PC-9 (cell line): ENCODE data around the gene HEMK1. TPM values are rescaled to one million over a fixed set of nuclear protein-coding genes. Genes with fewer than 3 reads are reported as not detected.
A peak's percentile ranks its signal among the peaks of the same experiment; 100 is the strongest.

Source experiments
- BruUV-seq: library from RNA; stranded (reverse); fragments of 400-500 nt; replicated peaks from 2 replicates; lab custom pipeline; 2021; lab: Mats Ljungman, UMichigan
- CTCF ChIA-PET: fragments of 300-600 bp; sonication (Branson Sonifier 250); formaldehyde crosslinking; loops from one replicate; lab custom pipeline; 2022; ENCODE audit warnings: antibody characterized with exemption; lab: Charles Lee
- POLR2A ChIA-PET: fragments of 300-600 bp; sonication (Branson Sonifier 250); formaldehyde crosslinking; loops from one replicate; lab custom pipeline; 2022; ENCODE audit warnings: antibody characterized with exemption; ENCODE audit not compliant: unreplicated experiment; lab: Charles Lee
- DNase-seq, 2 experiments: peaks; one replicate each; pipeline versions ENCODE4 v3.0.0 to v3.0.0-alpha.2; 2015 to 2022; ENCODE audit warnings: mixed read lengths in 1 of 2
- H2AFZ ChIP-seq: fragments of 200-600 bp; sonication (generic); 2 replicates; pipeline ENCODE4 v1.8.1; 2017; ENCODE audit warnings: antibody characterized with exemption
- H3F3A ChIP-seq: fragments of 200-600 bp; sonication (generic); 2 replicates; pipeline ENCODE4 v1.8.1; 2017; ENCODE audit warnings: antibody characterized with exemption, mild to moderate bottlenecking, low read depth; ENCODE audit not compliant: insufficient read depth
- H3K27ac ChIP-seq: fragments of 200-600 bp; sonication (generic); 2 replicates; pipeline ENCODE4 v1.6.1; 2016; ENCODE audit warnings: mixed run types
- H3K27me3 ChIP-seq: fragments of 200-600 bp; sonication (generic); 2 replicates; pipeline ENCODE4 v1.6.1; 2016; ENCODE audit warnings: low read depth, mixed run types; ENCODE audit not compliant: insufficient read depth
- H3K36me3 ChIP-seq: fragments of 200-600 bp; sonication (generic); 2 replicates; pipeline ENCODE4 v1.6.1; 2016; ENCODE audit warnings: low read depth, mixed run types
- H3K4me1 ChIP-seq: fragments of 200-600 bp; sonication (generic); replicated peaks from 2 replicates; pipeline ENCODE4 v1.6.1; 2016; ENCODE audit warnings: mixed run types; ENCODE audit not compliant: insufficient read depth
- H3K4me2 ChIP-seq: fragments of 200-600 bp; sonication (generic); 2 replicates; pipeline ENCODE4 v1.6.1; 2017; ENCODE audit warnings: mixed run types
- H3K4me3 ChIP-seq: fragments of 200-600 bp; sonication (generic); 2 replicates; pipeline ENCODE4 v1.6.1; 2016; ENCODE audit warnings: mixed run types
- H3K79me2 ChIP-seq: fragments of 200-600 bp; sonication (generic); 2 replicates; pipeline ENCODE4 v1.6.1; 2017; ENCODE audit warnings: low read depth, mixed run types
- H3K9me2 ChIP-seq: fragments of 200-600 bp; sonication (generic); 2 replicates; pipeline ENCODE4 v1.8.1; 2017; ENCODE audit warnings: mild to moderate bottlenecking; ENCODE audit not compliant: insufficient read depth
- H3K9me3 ChIP-seq: fragments of 200-600 bp; sonication (generic); 2 replicates; pipeline ENCODE4 v1.8.1; 2016; ENCODE audit warnings: low read depth; ENCODE audit not compliant: insufficient read depth
- H4K20me1 ChIP-seq: fragments of 200-600 bp; sonication (generic); 2 replicates; pipeline ENCODE4 v1.8.1; 2017; ENCODE audit not compliant: insufficient read depth
- EZH2 ChIP-seq: fragments of 200-600 bp; sonication (generic); IDR thresholded peaks from 2 replicates; pipeline ENCODE4 v1.8.0; 2017; ENCODE audit warnings: antibody characterized with exemption, low read depth
- intact Hi-C: fragments of 100-400 bp; cut with micrococcal nuclease; formaldehyde crosslinking; loops from one replicate; pipeline ENCODE4 v1.10.0; 2022; ENCODE audit not compliant: unreplicated experiment
- total RNA-seq: library from RNA; stranded (reverse); gene quantifications from 2 replicates; pipeline ENCODE4 v1.2.3, GENCODE V29; 2021
- TF ChIP-seq, protein P1 (sequence below): fragments of 200-600 bp; sonication (generic); conservative IDR thresholded peaks from 2 replicates; pipeline ENCODE4 v1.6.1; 2017; ENCODE audit warnings: mixed run types, antibody characterized with exemption, mild to moderate bottlenecking, moderate library complexity

The HEMK1 gene
- total RNA-seq, 1 experiment from 2014 or later = 20.6 TPM

DNA sequence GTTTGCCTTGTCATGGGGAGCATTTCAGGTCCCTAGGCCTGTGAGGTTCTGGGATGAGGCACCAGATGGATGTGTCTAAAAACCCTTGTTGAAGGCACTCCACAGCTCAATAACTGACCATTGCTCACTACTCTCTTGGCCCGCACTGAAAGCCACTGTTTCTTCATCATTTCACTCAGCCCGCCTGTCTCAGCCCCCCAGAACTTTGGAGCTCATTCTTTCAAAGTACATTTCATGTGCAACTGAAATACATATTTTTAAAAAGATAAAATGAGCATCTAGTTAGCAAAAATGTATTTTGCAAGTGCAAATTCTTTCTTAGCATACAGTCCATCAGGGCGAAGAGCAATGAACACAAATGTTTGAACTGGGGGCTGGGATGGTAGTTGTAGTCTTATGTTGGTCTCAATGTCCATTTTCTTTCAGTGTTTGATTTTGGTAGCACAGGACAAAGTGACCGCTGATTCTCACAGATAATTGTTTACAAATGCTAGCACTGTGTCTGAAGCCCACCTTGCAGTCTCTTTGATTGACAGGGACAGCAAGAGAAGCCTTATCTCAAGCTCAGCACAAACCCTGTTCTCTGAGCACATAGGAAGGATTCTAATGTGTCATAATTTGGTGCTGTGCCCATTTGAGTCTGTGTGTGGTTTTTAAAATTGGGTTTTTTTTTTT, 19.6 kb downstream of the HEMK1 start:
- H3K79me2 ChIP-seq = no peaks in the 10 kb centered on the region
- TSS peak; percentile 6 for BruUV-seq
- H3K4me1 ChIP-seq = no peaks in the 10 kb centered on the region
- TF ChIP-seq EZH2 = no peak
- TF ChIP-seq, protein P1, sequence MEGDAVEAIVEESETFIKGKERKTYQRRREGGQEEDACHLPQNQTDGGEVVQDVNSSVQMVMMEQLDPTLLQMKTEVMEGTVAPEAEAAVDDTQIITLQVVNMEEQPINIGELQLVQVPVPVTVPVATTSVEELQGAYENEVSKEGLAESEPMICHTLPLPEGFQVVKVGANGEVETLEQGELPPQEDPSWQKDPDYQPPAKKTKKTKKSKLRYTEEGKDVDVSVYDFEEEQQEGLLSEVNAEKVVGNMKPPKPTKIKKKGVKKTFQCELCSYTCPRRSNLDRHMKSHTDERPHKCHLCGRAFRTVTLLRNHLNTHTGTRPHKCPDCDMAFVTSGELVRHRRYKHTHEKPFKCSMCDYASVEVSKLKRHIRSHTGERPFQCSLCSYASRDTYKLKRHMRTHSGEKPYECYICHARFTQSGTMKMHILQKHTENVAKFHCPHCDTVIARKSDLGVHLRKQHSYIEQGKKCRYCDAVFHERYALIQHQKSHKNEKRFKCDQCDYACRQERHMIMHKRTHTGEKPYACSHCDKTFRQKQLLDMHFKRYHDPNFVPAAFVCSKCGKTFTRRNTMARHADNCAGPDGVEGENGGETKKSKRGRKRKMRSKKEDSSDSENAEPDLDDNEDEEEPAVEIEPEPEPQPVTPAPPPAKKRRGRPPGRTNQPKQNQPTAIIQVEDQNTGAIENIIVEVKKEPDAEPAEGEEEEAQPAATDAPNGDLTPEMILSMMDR = no peak
- intact Hi-C loops = no loop called here
- CTCF ChIA-PET = interaction anchor here (0.6 to 0.8 kb wide), 2 partner anchors 13 to 23 kb away, joined by 3 to 4 read pairs; no protein-coding TSS in a partner anchor
- H3K36me3 ChIP-seq = no peaks in the 10 kb centered on the region
- no peak overlapping the region for H2AFZ ChIP-seq
- H3K27ac ChIP-seq = no peak overlapping the region
- no peaks in the 10 kb centered on the region for H3K9me2 ChIP-seq
- POLR2A ChIA-PET = interaction anchor here (0.6 to 1.0 kb wide), 2 partner anchors 21 to 100 kb away, joined by 6 to 11 read pairs; no protein-coding TSS in a partner anchor
- H3F3A ChIP-seq = no peaks in the 10 kb centered on the region; the same call in 1 of the 2 replicates
- no peaks in the 10 kb centered on the region for H3K27me3 ChIP-seq
- H3K4me3 ChIP-seq = no peak overlapping the region
- H4K20me1 ChIP-seq = no peaks in the 10 kb centered on the region
- no peaks in the 10 kb centered on the region for H3K9me3 ChIP-seq
- no peak overlapping the region for H3K4me2 ChIP-seq
- no peak for DNase-seq

DNA sequence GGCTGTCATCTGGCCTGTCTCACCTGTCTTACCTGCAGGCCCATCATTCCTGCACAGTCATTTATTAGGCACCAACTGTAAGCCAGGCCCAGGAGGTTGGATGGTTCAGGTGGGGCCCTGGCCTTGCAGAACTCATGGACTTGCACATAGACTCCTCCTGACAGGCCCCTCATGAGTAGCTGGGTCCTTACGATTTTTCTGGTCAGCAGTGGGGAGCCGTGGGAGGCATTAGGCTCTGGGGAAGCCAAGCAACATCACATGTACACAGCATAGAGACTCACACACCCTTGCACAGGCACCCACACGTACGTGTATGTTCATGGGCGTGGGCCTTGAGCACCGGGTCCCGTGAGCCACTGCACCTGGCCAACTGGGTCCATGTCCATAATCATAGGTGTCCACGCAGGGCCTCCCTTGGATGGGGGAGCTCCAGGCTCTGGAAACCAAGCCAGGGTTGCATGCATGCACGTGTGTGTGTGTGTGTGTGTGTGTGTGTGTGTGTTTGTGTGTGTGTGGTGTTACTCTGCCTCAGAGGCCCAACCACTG, 21.9 kb downstream of the HEMK1 start:
- Histone ChIP-seq H3K4me1 (no peaks in the 10 kb centered on the region), H3K36me3 (no peaks in the 10 kb centered on the region), H3F3A (no peaks in the 10 kb centered on the region; the same call in 1 of the 2 replicates), H3K9me2 (no peaks in the 10 kb centered on the region), H2AFZ (no peak overlapping the region), H3K27me3 (no peaks in the 10 kb centered on the region), H3K4me3 (no peak overlapping the region), H3K9me3 (no peaks in the 10 kb centered on the region), H4K20me1 (no peaks in the 10 kb centered on the region), H3K4me2 (no peak overlapping the region), H3K79me2 (no peaks in the 10 kb centered on the region), H3K27ac (no peak overlapping the region)
- intact Hi-C loops = no loop called here
- DNase-seq = no peak
- no TSS peak for BruUV-seq
- TF ChIP-seq EZH2 = no peak
- TF ChIP-seq, protein P1 = no peak
- ChIA-PET POLR2A (interaction anchor here (0.6 kb wide), 2 partner anchors 11 to 22 kb away, joined by 6 to 21 read pairs; partner anchors contain the start of gene HEMK1), CTCF (interaction anchor here (0.6 kb wide), 1 partner anchor 21 kb away, joined by 3 read pairs; no protein-coding TSS in a partner anchor)

DNA sequence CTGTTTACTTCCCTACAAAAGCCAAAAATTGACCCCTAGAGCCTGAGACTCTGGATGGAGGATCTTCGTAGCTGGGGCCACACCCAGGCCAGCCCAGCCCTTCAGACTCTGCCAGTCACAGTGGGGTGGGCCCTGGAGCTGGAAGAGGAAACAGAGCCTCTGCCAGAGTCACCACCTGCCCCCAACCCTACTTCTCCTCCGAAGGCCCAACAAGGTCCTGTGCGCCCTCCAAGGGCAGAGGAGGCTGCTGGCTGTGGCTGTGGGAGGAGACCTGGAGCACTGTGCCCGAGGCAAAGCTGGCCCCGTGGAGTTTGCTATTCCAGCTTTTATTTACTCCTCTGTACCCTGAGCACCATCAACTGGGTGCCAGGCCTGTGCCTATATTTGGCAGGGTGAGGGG, 23.2 kb downstream of the HEMK1 start:
- Histone ChIP-seq H3K4me1 (no peaks in the 10 kb centered on the region), H3F3A (no peaks in the 10 kb centered on the region; the same call in 1 of the 2 replicates), H3K27me3 (no peaks in the 10 kb centered on the region), H3K9me2 (no peaks in the 10 kb centered on the region), H4K20me1 (no peaks in the 10 kb centered on the region), H3K4me3 (no peak overlapping the region), H3K36me3 (no peaks in the 10 kb centered on the region), H2AFZ (no peak overlapping the region), H3K9me3 (no peaks in the 10 kb centered on the region), H3K27ac (no peak overlapping the region), H3K79me2 (no peaks in the 10 kb centered on the region), H3K4me2 (no peak overlapping the region)
- ChIA-PET CTCF (no interaction called here), POLR2A (interaction anchor here (0.5 to 0.6 kb wide), 2 partner anchors 19 to 23 kb away, joined by 3 to 9 read pairs; partner anchors contain the start of gene HEMK1)
- no peak for DNase-seq
- no TSS peak for BruUV-seq
- intact Hi-C loops = no loop called here
- no peak for TF ChIP-seq EZH2
- TF ChIP-seq, protein P1 = no peak
